PFSK-1 (cell line): ENCODE results near the gene SSPN.

ENCODE experiments used
- FOXP2 ChIP-seq: optimal IDR thresholded peaks from 2 replicates; pipeline ENCODE3; 2011; ENCODE audit warnings: borderline replicate concordance, control low read depth, inconsistent platforms; ENCODE audit not compliant: insufficient read depth; ENCODE audit errors: extremely low read length, extremely low read depth
- POLR2AphosphoS5 ChIP-seq: IDR thresholded peaks from 2 replicates; pipeline ENCODE4 v1.6.1; 2012; ENCODE audit warnings: low read depth, mild to moderate bottlenecking, control low read depth, low read length, moderate library complexity
- REST ChIP-seq, 2 experiments: IDR thresholded peaks; 2 replicates each; pipeline versions ENCODE4 v1.6.1 to v1.8.0; 2011 to 2012; ENCODE audit warnings: low read depth in 2 of 2, low read length in 2 of 2, control low read depth in 1 of 2, inconsistent platforms in 1 of 2, mild to moderate bottlenecking in 1 of 2, moderate library complexity in 1 of 2; ENCODE audit not compliant: insufficient read depth in 1 of 2
- SIN3A ChIP-seq: IDR thresholded peaks from 2 replicates; pipeline ENCODE4 v1.6.1; 2012; ENCODE audit warnings: mild to moderate bottlenecking, low read length, moderate library complexity, borderline replicate concordance; ENCODE audit not compliant: insufficient read depth
- TAF1 ChIP-seq: IDR thresholded peaks from 2 replicates; pipeline ENCODE4 v1.6.1; 2012; ENCODE audit warnings: low read length, control low read depth, borderline replicate concordance; ENCODE audit not compliant: insufficient read depth

Gene SSPN

DNA sequence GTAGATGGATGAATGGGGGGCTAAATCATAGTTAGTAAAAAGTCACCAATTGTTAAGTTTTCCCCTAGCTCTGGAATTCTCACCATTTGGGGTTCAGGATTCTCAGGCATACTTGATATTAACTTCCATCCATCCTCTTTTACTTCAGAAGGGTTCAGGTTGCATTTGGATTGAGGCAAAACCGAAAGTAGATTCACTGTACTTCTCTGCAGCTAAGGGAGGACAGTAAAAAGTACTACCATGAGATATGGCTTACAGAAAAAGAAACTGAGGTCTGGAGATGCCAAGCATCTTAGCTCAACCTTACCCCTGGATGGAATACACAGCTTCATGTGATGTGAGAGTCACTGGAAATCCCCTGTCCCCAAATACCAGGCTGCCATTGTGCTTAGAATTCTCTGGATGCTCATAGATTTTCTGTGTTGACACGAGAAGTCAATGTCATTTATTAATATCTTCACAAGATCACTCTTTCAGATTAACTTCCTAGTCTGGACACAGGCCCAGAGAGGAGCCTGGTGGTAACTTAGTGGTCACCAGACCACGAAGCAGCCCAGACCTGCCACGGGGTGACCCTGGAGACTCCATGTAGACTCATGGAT, 87.1 kb downstream of the SSPN start:
- no peak for TF ChIP-seq SIN3A

DNA sequence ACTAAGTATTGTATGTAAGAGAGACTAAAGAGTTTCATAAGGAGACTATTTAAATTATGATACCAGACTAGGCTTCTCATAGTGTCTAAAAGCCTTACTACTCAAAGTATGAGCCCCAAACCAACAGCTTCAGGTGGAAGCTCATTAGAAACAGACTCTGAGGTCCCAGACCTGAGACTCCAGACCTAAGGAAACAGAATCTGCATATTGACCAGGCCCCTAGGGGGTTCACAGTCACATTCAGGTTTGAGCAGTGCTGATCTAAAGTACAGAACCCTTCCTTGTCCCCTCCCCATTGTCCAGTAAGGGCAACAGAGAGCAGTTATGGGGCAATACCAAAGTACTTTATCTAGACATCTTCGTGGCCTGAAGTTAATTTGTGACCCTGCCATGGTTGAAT, 87.7 kb downstream of the SSPN start:
- no peak for TF ChIP-seq TAF1
- TF ChIP-seq REST (IDR thresholded peaks at IDR 0.05; ENCODE audit: insufficient read depth in 1 of 2, low read depth in 2 of 2, low read length in 2 of 2), result no peak
- no peak for TF ChIP-seq SIN3A
- TF ChIP-seq FOXP2, result no peak
- no peak for TF ChIP-seq POLR2AphosphoS5

- TF ChIP-seq TAF1, result no peak
- TF ChIP-seq SIN3A, result no peak
- TF ChIP-seq POLR2AphosphoS5, result no peak
- no peak for TF ChIP-seq REST (IDR thresholded peaks at IDR 0.05; ENCODE audit: insufficient read depth in 1 of 2, low read depth in 2 of 2, low read length in 2 of 2)
- TF ChIP-seq FOXP2, result no peak
Observed at GRCh38 chr12:26283617-26284016, 88.2 kb downstream of the SSPN start.

GRCh38 chr12:26285401-26285800, 90.0 kb downstream of the SSPN start:
- TF ChIP-seq TAF1 (no peak), REST (IDR thresholded peaks at IDR 0.05; ENCODE audit: insufficient read depth in 1 of 2, low read depth in 2 of 2, low read length in 2 of 2) (no peak), SIN3A (no peak), POLR2AphosphoS5 (no peak), FOXP2 (no peak)

DNA sequence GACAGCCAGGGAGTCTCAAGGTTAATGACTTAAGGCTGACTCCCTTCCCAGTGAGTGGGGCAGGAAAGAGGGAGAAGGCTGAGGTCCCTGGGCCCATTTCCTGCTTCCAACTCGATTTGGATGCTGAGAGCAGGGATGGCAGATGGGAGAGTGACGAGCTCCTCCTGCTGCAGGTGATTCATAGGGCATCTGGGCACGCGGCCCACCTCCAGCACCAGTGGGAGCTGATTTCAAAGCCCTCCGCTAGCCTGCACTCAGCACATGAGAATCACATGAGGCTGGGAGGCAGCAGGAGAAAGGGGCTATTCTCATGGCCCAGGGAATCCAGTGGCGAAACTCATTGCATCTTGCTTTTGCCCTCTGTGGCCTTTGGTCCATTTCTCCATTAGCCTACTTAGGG, 90.8 kb downstream of the SSPN start:
- TF ChIP-seq TAF1 (no peak), REST (IDR thresholded peaks at IDR 0.05; ENCODE audit: insufficient read depth in 1 of 2, low read depth in 2 of 2, low read length in 2 of 2) (no peak), POLR2AphosphoS5 (no peak), SIN3A (no peak), FOXP2 (no peak)
